Stimulated activated CD8-positive, alpha-beta memory T cell treated with anti-CD3 and anti-CD28 coated beads, Interleukin-12 subunit alpha, Interleukin-12 subunit beta, amount 100 ng/mL, for 24 hours (primary cell): ENCODE data around the gene APBA2.
A peak's percentile ranks its signal among the peaks of the same experiment; 100 is the strongest.

Source experiments
- DNase-seq: peaks from one replicate; pipeline ENCODE4 v3.0.0-alpha.2; 2020; ENCODE audit errors: extremely low read depth

The APBA2 gene

DNA sequence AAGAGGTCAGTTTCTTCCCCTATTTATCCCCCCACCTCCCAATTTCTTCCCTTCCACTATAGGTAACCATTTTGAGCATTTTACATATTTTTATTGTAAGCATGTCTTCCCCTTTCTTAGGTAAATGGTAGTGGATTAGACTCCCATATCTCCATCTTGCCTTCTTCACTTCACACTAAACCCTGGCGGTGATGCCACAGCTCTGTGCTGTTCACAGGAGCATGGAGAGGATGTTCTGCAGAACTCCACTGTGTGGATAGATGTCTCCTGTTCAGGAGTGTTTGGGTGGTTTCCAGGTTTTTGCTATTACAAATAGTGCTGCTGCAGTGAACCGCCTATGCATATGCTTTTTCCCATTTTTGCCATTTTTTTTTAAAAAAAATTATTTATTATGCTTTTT, 201.1 kb downstream of the APBA2 start:
- DNase-seq: no peak

DNA sequence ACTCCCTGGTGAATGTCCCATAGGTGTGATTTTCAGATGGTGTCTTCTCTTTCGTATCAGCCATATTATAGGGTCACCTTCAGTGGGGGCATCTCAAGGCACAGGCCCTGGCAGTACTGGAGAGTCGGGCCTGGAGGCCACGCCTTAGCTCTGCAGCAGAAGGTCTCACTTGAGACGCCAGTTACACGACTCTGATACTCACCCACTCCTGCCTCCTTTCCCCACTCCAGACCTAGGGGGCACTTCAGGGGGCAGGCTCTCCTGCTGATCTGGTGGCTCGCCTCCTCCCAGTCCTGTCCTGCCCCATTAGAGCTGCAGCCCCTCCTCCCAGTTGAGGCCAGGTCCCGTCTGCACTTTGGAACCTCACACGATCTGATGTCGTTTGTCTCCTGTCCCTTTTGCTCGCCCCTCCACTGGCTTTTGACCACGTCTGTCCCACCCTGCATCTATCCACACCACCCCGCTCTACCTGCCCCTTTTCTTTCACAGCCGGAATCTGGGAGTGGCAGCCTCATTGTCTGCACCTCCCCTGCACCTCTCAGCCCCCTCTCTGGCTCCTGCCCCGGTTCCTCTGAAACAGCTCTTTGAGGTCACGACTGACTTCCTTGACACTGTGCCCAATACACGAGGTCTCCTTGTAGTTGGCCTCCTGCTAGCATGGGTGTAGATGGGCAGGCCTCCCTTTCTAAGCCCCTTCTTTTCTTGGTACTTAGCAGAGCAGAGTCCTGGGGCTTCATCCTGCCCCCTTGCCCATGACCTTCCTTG, 201.9 kb downstream of the APBA2 start:
- DNase-seq: no peak

DNA sequence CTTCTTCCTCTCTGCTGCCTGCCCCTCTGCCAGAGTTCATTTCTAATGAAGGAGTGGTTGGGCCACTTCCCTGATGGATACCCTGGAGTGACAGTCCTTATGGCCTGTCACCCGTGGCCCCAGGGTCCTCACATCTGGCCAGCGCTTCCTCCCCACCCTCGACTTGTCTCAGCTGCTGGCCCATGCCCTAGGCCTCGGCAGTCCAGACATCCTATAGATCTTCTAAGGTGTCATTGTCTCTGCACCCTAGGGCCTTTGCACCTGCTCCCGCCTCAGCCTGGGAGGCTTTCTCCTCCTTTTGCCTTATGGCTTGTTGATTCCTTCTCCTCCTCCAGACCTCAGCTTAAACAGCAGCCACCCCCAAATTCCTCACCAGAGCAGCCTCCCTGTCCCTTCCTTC, 202.9 kb downstream of the APBA2 start:
- no peak for DNase-seq

DNA sequence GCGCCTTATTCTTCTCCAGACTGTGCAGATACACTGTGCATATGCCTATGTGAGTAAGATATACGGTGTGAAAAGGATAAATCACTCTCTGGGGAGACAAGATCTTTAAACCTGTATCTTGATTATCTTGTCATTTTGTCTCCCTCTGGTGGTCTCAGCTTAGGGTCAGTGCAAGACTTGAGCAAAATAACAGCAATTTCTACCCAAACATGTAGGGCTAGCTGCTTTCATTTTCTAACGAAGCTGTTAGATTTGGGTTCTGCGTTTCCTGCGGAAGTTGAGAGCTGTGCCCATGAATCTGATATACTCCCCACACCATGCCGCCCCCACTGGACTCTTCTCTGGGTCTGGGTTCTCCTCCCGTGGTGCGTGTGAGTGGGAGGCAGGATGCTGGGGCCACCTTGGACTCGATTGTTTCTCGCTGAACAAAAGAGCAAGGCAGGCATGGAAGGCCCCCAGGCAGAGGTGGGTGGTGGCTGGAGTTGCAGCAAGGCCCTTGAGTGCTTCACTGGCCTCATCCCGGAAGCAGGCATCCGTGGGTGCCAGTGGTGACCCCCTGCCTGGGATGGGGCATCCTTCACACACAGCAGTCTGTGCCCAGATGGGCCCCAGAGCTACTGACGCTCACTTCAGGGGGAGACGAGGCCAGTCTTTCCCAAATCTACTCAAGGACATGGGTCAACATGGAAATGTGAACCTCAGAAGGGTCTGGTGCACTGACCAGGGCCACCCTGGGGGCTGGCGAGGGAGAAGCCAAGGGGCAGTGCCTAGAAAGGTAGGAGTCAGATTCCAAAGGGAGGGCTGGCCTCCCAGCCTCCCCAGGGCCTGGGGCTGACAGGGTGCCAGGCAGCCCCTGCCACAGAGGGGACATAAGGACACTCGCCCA, 204.2 kb downstream of the APBA2 start:
- no peak for DNase-seq

DNA sequence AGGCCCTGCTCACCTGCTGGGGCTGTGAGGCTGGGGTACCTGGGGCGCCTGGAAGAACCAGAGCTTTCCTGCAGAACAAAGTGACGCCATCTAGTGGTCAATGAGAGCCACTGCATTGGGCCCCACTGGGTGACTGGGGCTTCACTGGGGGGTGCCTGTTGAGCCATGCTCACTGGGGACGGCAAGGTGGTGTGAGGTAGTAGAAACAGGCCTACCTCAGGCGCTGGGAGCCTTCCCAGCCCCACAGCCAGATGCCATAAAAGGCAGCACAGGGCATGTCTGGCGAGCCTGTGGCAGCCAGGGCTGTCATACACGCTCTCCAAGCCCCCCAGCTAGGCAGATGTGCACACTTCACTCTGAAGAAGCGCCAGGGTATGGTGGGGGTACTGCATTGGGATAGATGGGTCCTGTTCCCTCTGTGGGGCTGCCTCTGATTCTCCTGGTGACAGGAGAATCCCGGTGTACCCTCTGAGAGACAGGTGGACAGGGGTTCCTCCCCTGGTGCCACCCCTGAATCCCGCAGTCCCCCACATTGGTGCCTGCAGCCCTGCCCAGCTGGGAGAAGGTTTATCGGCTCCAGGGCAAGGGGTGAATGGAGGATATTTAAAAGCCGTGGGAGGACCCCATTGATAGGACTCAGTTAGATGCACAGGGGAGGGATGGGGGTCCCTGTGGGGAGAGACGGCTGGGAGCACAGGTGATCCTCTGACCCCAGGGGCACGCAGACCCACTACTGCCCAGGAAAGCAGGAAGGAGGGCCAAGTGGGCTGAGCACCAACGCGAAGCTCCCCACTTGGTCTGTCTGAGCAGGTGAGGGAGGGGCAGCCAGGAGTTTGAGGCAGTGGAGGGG, 205.1 kb downstream of the APBA2 start:
- DNase-seq: no peak

DNA sequence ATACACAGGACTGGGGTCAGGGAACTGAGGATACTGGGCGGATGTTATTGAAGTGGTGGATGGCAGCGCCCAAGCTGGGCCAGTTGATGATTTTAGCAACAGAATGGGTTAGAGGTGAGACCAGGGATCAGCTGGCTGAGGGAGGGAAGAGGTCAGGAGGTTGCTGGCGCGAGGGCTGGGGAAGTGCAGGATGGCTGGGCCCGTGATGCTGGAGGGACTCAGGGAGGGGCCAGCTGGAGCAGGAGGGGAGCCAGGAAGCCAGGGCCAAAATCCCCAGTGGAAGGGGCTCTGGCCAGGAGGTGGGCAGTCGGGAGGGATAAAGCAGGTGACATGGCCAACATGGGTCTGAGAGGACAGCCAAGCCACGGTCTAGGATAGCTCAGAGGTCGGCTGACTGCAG, 205.9 kb downstream of the APBA2 start:
- DNase-seq: no peak

DNA sequence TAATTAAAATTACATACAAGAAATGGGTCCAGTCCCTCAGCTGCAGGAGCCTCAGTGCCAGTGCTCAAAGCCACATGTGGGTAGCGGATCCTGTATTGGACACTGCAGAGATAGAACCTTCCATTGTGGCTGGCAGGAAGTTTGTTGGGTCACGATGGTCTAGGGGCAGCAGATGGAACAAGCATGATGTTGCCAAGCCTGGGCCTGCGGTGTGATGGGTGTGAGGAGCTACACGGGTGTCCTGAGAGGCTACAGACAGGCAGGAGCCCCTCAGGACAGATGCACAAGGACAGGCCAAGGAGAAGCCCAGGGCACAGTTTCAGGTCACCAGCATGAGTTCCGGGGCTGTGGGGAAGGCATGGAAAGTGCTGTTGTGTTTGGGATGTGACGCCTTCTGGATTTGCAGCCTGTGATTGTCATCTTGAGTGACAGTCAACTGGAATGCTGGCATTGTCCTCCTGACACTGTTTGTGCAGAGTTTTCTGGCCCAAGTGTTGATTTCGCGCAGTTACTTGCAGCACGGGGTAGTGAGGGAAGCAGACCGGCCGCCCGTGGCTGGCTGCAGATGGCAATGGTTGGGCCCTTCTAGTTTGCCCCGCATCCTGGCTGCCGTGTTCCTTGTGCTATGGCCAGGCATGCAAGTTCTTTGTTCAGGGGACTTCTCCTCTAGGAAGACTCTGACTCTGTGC, 206.7 kb downstream of the APBA2 start:
- DNase-seq: no peak

DNA sequence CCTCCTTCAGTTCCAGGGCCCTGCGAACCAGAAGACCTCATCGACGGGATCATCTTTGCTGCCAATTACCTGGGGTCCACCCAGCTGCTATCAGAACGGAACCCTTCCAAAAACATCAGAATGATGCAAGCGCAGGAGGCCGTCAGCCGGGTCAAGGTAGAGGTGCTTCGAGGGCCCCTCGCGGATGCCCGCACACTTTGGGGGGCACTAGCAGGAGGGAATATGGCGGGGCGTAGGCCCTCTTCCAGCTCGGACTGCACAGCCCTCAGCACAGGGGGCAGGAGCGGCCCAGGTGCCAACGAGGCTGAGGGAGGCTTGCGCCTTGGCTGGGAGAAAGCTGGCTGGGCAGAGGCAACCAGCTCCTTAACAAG, 207.3 kb downstream of the APBA2 start:
- no peak for DNase-seq

DNA sequence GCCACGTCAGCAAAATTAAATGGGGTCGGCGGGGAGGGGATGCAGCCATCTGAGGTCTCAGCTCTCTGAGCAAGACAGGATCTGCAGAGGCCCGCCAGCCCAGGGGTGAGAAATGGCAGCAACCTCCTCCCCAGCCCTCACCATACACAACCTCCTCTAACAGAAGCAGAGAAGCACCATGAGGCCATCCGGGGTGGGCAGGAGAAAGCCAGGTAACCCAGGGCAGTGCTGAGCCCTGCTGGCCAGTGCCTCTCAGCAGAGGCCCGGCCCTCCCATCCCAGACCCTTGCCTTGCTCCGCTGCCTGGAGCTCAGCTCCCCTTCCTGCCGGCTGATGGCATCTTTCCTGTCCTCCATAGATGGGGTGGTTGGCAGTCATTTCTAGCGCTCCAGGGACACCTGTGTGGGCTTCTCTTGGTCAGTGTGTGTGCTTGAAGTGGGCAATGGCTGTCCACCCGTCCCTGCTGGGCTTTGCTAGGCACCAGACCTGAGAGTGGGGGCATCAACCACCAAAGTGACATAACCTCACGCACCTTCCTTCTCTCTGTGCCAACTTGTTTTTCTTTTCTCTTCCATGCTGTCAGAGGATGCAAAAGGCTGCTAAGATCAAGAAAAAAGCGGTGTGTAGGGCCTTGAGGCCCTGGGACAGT, 208.0 kb downstream of the APBA2 start:
- DNase-seq: no peak

DNA sequence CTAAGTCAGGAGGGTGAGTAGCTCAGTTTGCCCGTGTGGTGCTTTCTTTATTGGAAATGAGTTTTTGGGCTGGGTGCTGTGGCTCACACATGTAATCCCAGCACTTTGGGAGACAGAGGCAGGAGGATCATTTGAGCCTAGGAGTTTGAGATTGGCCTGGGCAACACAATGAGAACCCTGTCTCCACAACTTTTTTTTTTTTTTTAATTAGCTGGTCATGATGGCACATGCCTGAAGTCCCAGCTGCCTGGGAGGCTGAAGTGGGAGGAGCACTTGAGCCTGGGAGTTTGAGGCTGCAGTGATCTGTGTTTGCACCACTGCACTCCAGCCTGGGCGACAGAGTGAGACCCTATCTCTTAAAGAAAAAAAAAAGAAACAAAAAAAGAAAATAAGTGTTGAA, 208.9 kb downstream of the APBA2 start:
- DNase-seq: no peak

DNA sequence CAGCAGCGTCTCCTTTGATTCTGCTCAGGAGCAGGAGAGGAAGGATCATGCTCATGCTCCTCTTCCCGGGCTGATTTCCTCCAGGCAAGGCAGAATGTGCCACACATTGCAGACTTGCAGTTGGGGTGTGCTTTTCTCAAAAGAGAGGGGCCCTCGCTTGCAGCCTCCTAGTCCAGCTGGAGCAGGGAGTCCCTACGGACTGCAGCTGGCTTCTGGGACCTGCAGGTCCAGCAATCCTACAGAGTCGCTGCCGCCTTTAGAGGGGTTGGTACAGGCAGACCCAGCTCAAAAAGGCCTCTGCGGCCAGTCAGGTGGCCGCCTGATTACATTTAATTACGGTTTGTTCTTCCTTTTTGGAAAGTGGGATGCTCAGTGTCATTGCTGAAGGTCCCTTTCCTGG, 210.0 kb downstream of the APBA2 start:
- DNase-seq: no peak

DNA sequence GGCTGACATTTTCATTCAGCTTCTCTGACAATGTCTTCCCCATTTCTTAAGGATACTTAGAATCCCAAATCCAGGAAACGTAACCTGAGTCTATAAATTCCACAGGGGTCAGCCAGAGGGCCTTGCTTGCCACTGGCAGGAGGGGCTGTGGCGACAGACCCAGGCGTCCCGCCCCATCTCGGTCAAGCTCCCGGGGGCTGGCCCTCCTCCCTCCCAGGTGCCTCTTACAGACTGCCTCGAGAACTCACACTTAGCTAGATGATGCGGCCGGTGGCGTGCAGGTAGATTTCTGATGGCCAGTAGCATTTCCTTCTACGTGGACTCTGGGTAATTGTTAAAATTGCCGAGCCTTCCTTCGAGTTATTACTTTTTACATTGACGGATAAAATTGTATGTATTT, 211.4 kb downstream of the APBA2 start:
- no peak for DNase-seq

DNA sequence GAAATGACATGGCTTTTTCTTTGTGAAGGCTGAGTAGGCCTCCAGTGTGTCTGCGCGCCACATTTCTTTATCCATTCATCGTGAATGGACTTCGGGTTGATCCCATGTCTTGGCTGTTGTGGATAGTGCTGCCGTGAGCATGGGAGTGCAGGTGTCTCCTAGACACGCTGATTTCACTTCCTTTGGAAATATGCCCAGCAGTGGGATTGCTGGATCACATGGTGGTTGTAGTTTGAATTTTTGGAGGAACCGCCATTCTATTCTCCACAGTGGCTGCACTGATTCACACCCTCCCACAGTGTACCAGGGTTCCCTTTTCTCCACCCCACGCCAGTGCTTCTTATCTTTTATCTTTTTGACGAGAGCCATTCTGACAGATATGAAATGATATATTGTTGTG, 212.2 kb downstream of the APBA2 start:
- no peak for DNase-seq

DNA sequence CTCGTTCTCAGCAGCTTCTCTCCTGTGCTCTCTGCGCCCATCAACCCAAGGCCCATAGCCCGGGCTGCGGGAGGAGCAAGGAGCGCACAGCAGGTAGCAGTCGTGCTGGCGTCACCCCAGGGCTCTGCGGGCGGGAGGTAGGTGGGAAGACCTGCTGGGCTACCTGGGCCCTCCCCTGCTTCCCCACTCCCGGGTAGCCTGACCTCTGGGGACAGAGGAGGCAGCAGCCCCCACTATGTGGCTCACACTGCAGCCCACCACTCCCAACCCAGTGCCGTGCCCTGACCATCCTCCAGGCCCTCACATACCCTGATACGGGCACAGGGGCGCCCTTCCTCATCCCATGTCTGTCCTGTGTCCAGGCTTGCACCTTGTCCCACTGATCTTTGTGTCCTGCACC, 212.9 kb downstream of the APBA2 start:
- DNase-seq: no peak

DNA sequence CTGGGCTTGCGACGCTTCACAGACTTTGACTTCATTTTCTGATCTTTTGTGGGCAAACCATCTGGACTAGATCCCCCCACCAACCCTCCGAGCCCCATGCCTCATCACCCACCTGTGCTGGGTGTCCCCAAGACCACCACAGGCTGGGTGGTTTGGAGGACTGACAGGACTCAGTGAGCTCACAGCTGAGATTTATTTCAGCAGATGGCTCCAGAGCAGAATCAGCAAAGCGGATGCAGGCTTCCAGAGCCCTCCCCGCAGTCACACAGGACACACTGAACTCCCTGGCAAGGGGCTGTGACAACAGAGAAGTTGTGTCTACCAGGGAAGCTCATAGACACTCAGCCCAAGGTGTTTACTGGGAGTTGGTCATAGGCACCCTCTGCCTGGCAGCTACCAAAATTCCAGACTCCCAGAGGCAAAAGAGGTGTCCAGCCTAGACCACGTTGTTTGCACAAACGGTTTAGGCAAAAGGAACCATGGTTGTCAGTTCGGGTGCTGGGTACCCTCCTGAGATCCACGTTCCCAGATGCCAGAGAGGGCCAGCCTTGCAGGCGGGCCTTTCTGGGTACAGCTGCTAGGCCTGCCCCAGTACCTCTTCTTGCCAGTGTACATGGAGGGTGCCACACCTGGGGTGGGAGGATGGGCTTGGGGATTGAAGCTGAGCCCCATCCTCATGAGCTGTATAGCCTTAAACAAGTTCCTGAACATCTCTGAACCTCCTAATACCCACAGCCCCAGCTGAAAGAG, 213.5 kb downstream of the APBA2 start:
- no peak for DNase-seq

DNA sequence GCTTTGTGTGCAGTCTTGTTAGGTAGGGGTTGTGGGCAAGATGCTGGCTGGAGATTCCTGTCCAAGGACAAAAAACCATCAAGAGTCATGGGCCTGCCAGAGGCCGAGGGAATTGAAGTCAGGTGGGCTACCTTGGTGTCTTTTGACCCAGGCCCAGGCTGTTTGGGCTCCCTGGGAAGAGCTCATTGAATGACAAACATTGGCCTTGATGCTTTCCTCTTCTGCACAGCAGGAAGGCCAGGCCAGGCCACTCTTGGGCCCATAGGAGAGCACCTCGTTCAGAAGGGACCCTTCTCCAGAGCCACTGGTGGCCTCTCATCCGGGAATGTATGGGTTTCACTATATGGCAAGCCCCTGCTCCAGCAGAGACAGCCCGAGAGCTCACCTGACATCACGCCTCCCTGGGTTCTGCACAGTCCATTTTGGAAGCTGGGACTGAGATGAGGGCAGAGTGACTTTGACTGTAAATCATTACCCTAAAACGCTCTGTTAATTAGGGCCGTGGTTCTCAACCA, 214.8 kb downstream of the APBA2 start:
- DNase-seq: no peak

DNA sequence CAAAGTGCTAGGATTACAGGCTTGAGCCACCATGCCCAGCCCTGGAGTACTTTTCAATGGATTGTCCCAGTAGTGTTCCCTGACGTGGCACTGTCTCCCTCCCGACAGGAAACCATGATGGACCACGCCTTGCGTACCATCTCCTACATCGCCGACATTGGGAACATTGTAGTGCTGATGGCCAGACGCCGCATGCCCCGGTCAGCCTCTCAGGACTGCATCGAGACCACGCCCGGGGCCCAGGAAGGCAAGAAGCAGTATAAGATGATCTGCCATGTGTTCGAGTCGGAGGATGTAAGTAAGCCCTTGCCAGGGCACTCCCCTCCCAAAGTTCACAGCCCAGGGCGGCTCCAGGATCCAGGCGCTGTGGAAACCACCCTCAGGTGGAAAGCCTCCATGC, 215.7 kb downstream of the APBA2 start:
- DNase-seq: no peak

DNA sequence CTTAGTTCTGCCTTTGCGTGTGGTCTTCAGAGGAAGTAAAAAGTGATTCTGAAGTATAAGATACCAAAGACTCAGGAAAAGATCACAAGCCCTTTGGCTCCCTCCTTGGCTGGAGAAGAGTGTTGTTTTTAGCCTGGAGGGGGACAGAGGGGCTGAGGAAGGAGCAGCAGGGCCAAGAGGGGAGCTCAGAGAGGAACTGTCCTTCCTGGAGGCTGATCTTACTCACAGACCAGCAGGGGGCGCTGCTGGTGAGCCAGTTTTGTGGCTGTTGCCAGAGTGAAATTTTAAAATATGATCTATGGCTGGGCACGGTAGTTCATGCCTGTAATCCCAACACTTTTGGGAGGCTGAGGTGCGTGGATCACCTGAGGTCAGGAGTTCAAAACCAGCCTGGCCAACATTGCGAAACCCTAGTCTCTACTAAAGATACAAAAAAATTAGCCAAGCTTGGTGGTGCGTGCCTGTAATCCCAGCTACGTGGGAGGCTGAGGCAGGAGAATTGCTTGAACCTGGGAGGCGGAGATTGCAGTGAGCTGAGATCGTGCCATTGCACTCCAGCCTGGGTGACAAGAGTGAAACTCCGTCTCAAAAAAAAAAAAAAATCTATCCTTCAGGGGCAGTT, 216.5 kb downstream of the APBA2 start:
- DNase-seq: peak; percentile 25

DNA sequence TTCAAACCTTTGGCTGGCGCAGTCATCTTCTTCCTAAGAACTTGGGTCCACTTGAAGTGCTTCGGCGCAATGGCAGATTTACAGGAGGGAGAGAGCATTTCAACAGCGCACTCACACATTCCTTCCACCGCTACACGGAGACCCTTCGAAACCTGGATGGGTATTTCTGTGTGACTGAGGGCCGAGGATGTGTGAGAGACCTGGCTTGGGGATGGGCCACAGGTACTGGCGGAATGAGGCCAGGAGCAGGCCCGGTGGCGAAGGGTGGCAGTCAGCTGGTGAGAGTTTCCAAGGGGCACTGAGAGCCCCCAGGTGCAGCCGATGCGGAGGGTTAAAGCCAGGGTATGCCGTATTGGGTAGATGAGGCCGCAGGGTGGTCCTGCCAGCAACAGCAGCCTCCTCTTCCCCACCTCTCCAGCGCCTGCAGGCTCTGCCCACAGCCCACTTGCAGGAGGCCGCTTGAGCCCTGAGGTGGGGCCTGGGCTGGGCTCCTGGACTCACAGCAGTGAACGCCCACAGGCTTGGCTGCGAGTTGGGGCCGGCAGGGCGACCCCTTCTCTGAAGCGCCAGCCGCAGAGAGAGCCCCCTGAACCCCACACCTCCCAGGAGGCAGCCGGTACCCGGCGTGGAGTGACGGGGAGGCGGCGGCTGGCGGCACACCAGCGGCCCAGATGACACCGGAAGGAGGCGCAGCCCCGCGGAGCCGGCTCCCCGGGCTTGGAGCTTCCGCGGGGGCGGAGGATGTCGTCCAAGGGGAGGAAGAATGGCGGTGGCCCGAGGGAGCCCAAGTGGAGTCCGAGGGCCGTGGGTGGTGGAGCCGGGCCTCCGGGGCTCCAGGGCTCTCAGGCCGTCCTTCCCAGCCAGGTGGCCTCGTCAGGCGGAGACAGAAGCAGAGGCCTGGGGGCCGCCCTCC, 217.4 kb downstream of the APBA2 start:
- DNase-seq: no peak
